Measurements from ENCODE around the gene TFCP2.
"Not testable (repeated sequence)": the region's sequence is repeated elsewhere in the genome, so short reads cannot be mapped to it uniquely, and the experiment has no call there.

TFCP2 gene

GRCh38 chr12:51172515-51173431 lies at the start of gene TFCP2:
TFCP2 (minus strand) TSS chr12:51173135; CDS start chr12:51172422, 713 bp downstream.
- DNase-seq (ENCODE audit: low spot score) = peak; percentile 94

- no peak for DNase-seq (ENCODE audit: low spot score)
Observed at GRCh38 chr12:51222461-51222860, 49.5 kb upstream of the TFCP2 start.

GRCh38 chr12:51219857-51220256 lies 46.9 kb upstream of the TFCP2 start:
- DNase-seq (ENCODE audit: low spot score) = not testable (repeated sequence)

GRCh38 chr12:51219322-51219721 lies 46.4 kb upstream of the TFCP2 start:
- DNase-seq (ENCODE audit: low spot score) = no peak

GRCh38 chr12:51218607-51219161 lies 45.7 kb upstream of the TFCP2 start:
- no peak for DNase-seq (ENCODE audit: low spot score)

GRCh38 chr12:51217968-51218606 lies 45.2 kb upstream of the TFCP2 start, which contains the start of gene POU6F1:
POU6F1 (minus strand) TSS chr12:51218062; CDS start chr12:51206836, 11,226 bp downstream.
- peak; percentile 70 for DNase-seq (ENCODE audit: low spot score)

GRCh38 chr12:51217133-51217967 lies 44.4 kb upstream of the TFCP2 start:
- peak; percentile 51 for DNase-seq (ENCODE audit: low spot score)

- no peak for DNase-seq (ENCODE audit: low spot score)
Observed at GRCh38 chr12:51216642-51217041, 43.7 kb upstream of the TFCP2 start.

GRCh38 chr12:51214895-51215294 lies 42.0 kb upstream of the TFCP2 start:
- no peak for DNase-seq (ENCODE audit: low spot score)

- no peak for DNase-seq (ENCODE audit: low spot score)
Observed at GRCh38 chr12:51210690-51211395, 37.9 kb upstream of the TFCP2 start.

GRCh38 chr12:51209259-51209658 lies 36.3 kb upstream of the TFCP2 start:
- DNase-seq (ENCODE audit: low spot score) = no peak

- no peak for DNase-seq (ENCODE audit: low spot score)
Observed at GRCh38 chr12:51208016-51208660, 35.2 kb upstream of the TFCP2 start.

GRCh38 chr12:51205350-51205749 lies 32.4 kb upstream of the TFCP2 start:
- DNase-seq (ENCODE audit: low spot score) = no peak

GRCh38 chr12:51202718-51203117 lies 29.8 kb upstream of the TFCP2 start:
- DNase-seq (ENCODE audit: low spot score) = peak; percentile 54

- DNase-seq (ENCODE audit: low spot score) = no peak
Observed at GRCh38 chr12:51200806-51201205, 27.9 kb upstream of the TFCP2 start.

GRCh38 chr12:51200156-51200555 lies 27.2 kb upstream of the TFCP2 start:
- DNase-seq (ENCODE audit: low spot score) = no peak

GRCh38 chr12:51199366-51199945 lies 26.5 kb upstream of the TFCP2 start:
- no peak for DNase-seq (ENCODE audit: low spot score)

GRCh38 chr12:51198568-51199365 lies 25.8 kb upstream of the TFCP2 start:
- no peak for DNase-seq (ENCODE audit: low spot score)

GRCh38 chr12:51197736-51198567 lies 25.0 kb upstream of the TFCP2 start:
- no peak for DNase-seq (ENCODE audit: low spot score)
